G401 (cell line): ENCODE data around the gene PTGR3. TPM values are rescaled to one million over a fixed set of nuclear protein-coding genes. Genes with fewer than 3 reads are reported as not detected.

Experiments used
- DNase-seq: peaks from one replicate; pipeline ENCODE4 v3.0.0-alpha.2; 2015; ENCODE audit warnings: low spot score
- in situ Hi-C: cut with HindIII; loops from 2 replicates; pipeline ENCODE4 v1.10.0; 2016; ENCODE audit warnings: low sequenced_read_pairs, mixed read lengths
- total RNA-seq: library from RNA; depleted of rRNA; stranded (reverse); fragments of >200 nt; shearing (Covaris generic); gene quantifications from 2 replicates; pipeline ENCODE4 v1.2.3, GENCODE V29; 2014; rRNA removed

PTGR3 gene, protein sequence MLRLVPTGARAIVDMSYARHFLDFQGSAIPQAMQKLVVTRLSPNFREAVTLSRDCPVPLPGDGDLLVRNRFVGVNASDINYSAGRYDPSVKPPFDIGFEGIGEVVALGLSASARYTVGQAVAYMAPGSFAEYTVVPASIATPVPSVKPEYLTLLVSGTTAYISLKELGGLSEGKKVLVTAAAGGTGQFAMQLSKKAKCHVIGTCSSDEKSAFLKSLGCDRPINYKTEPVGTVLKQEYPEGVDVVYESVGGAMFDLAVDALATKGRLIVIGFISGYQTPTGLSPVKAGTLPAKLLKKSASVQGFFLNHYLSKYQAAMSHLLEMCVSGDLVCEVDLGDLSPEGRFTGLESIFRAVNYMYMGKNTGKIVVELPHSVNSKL
- 1.2 and 2.0 TPM in 2 replicates for total RNA-seq

DNA sequence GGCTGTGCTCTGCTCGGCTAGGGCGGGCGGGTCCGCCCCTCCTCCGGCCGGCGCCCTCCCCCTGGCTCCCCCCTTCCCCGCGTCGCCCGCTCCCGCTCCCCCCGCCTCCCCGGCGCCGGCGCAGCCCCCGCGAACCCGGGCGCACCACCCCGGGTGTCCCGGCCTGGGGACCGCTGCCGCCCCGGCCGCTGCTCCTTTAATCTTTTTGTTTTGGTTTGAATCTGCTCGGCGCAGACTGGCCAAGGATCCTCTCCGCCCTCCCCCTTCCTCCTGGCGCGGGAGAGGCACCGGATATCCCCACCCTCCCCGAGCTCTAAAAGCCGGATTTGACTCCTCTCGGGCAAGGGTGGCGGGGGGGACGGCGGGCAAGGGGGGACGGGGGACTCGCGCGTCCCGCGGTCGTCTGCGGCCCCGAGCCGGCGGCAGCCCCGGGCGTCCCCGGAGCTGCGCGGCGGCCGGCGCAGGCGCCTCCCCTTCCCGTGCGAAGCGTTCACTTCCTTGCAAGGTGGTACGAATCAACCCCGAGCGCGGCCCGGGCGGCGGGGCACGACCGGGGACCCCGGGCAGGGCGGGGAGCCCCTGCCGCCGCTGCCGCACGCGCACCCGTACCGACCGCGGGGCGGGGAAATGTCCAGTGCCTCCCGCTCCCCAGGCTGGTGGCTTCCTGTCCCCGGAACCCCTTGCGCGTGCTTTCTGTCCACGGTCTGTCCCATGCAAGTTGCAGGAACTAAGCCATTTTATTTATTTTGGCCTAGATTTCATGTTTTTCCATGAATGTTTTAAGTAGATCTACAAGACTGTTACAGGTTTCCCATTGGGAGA, at the start of gene PTGR3:
TSS of gene PTGR3 (minus strand) at position 11 of the 822 bp plus-strand sequence. CDS start 81 bp downstream, outside the sequence.
- in situ Hi-C loops: no loop called here
- DNase-seq: peak; percentile 78

DNA sequence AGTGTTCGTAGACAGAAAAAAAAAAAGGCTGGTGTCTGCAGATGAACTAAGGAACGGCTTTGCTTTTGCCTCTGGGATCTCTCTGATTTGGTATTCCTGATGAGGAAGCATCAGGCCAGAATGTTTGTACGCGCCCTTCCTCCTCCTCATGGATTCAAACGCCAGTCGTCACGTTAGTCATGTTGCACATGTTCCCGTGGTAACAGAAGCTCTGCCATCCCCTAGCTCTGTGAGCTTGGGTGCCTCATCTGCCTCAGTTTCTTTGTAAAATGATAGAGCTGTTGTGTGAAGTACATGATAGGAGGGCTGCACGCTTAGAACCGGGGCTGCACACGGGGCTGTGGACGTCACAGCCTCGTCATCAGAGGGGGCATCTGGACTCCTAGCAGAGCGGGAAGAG, 48.7 kb upstream of the PTGR3 start:
- peak; percentile 26 for DNase-seq
- in situ Hi-C loops: no loop called here

GRCh38 chr18:75256376-75256775, 47.4 kb upstream of the PTGR3 start:
- DNase-seq: no peak
- in situ Hi-C loops: no loop called here

DNA sequence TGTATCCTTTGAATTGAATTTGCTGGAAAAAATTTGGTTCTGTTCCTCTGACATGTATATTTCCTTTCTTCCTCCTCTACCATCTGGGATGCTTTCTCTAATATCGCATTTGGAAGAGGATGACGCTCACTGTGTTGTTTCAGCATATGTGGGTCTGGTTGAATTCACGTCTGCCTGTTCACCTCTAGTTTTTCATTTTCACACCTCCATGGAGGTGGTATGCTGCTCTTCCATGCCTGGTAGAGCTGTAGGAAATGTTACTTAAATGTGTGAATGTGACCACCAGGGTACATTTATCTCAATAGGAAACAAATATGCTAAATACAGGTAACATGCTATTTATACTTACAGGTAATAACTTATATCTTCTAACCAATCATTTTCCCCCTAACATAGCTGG, 46.2 kb upstream of the PTGR3 start:
- DNase-seq: no peak
- in situ Hi-C loops: no loop called here

DNA sequence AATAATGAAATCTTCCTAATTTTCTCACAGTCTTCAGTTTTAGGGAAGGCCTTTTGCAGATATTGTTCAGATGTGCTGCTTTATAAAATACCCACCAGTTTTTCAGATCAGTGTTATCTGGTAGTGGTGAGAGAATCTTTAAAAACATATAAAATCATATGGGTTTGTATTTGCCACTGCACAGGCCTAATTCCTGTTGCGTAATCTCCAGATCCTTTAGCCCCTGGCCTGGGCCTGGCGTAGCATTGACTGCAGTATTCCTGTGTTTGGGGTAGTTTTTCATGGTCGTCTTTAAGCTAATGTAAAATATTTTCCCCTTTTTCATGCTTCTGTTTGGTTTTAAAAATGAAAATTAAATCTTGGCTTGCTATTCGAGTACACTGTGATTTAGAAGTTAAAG, 44.8 kb upstream of the PTGR3 start:
- in situ Hi-C loops: no loop called here
- DNase-seq: no peak

DNA sequence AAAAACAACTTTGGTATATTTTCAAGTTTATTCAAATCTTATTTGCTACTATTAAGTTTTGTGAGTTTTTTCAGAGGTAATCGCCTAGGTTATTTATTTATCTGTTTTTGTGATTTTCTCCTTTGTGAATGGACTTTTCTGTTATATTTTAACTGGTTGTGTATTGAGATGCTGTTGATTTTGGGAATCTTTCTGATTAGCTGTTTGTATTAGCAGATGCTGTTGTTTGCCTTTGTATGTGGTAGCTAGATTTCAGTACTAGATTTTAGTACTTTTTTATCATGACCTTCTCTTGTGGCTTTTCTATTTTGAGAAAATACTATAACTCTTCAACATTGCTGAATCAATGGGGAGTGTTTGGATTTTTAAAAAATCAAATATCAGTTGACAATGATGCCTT, 44.1 kb upstream of the PTGR3 start:
- in situ Hi-C loops: no loop called here
- DNase-seq: no peak

- no peak for DNase-seq
- in situ Hi-C loops: no loop called here
Observed at GRCh38 chr18:75252136-75252535, 43.2 kb upstream of the PTGR3 start.

- in situ Hi-C loops: no loop called here
- no peak for DNase-seq
Observed at GRCh38 chr18:75251466-75251865, 42.5 kb upstream of the PTGR3 start.

- no peak for DNase-seq
- in situ Hi-C loops: no loop called here
Observed at GRCh38 chr18:75250471-75250821, 41.5 kb upstream of the PTGR3 start.

DNA sequence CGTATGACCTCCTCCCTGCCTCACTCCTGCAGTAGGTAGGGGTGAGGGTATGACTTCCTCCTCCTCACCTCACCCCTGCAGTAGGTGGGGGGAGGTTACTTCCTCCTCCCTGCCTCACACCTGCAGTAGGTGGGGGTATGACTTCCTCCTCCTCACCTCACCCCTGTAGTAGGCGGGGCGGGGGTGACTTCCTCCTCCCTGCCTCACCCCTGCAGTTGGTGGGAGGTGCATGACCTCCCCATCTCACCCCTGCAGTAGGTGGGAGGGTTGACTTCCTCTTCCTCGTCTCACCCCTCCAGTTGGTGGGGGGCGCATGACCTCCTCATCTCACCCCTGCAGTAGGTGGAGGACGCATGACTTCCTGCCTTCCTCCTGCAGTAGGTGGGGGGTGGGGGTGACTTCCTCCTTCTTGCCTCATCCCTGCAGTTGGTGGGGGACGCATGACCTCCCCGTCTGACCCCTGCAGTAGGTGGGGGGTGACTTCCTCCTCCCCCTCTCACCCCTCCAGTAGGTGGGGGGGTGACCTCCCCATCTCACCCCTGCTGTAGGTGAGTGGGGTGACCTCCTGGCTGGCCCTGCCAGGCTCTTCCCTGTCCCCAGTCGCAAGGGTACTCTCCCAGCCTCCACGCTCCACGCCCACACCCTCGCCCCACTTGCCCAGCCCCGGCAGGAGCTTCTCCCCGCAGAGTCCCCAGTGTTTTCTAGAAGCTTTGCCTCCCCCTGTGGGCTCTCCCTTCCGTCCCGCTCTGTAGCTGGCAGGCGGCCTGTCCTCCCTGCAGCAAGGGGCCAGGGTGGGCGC, 40.9 kb upstream of the PTGR3 start:
- DNase-seq: no peak
- in situ Hi-C loops: no loop called here

GRCh38 chr18:75249175-75249518, 40.2 kb upstream of the PTGR3 start:
- no peak for DNase-seq
- in situ Hi-C loops: no loop called here

GRCh38 chr18:75248426-75249174, 39.7 kb upstream of the PTGR3 start:
- in situ Hi-C loops: no loop called here
- DNase-seq: peak; percentile 48

DNA sequence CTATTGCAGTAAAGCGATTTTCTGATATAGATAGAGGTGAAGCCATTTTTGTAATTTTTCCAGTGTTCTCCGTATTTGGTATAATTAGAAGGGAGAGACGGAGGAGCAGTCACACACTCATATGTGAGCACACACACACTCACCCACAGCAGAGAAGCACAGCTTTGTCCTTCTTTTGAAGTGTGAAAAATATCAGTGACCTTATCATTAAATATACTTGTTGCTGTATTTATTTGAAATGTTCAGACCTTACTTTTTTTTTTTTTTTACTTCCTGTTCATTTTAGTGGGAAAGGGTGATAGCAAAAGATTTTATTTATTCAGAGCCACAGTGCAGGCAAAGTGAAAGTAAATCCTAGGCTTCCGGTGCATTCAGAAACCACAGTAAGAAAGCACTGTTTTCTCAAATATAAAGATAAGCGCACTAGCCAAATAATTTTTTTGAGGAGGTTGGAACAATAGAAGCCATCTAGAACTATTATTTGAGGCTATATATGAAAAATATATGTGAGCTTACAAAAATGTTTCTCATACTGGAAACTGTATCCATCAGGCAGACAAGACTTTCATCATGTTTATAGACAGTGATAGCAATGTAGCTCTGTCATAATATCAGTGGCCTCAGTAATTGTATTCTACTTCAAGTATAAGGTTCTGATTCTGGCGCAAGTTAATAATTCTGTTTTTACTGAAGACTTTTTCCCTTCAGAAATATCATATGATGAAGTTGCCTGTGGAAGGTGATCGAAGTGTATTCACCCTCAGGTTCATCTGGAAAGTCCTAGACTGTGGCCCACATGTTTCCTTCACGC, 38.9 kb upstream of the PTGR3 start:
- DNase-seq: peak; percentile 59
- in situ Hi-C loops: no loop called here

DNA sequence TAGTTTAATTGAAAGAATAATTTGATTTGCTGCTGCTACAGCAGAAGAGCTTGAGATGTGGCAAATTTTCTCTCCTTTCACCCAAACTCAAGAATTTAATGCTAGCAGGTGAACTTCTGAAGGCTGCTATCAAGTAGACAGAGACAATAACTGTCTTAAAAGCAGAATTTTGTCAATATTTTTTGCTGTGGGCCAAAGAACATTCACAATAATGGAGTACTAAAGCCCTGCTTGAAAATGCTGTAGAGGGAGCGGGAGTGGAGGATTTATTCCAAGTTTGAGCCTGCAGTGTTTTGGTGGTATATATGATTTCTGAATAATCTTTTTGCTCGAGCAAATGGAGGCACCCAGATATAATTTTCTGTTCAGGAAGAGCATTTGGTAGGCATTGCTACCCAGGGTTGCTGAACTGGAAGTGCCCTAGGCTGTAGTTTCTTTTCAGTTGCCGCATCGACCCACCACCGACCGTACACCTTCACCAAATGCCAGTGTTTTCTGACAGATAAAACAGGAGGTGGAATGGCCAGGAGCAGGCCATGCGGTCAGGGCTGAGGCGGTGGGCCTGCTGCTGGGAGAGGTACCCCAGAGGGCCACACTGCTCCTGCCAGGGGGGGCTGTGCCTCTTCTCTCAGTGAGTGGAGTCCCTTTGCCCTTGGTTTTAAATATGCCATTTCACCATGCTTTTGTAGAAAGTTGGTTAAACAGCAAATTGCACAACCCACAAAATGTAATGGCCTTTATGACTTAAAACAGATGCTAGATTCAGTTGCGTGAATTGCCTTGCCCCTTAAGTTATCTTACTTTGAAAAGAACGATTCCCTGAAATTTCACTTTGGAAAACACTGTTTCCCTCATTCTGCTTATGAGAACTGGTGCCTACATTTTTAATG, 38.0 kb upstream of the PTGR3 start:
- no peak for DNase-seq
- in situ Hi-C loops: no loop called here

- in situ Hi-C loops: no loop called here
- peak; percentile 90 for DNase-seq
Observed at GRCh38 chr18:75244351-75245313, 35.7 kb upstream of the PTGR3 start.

DNA sequence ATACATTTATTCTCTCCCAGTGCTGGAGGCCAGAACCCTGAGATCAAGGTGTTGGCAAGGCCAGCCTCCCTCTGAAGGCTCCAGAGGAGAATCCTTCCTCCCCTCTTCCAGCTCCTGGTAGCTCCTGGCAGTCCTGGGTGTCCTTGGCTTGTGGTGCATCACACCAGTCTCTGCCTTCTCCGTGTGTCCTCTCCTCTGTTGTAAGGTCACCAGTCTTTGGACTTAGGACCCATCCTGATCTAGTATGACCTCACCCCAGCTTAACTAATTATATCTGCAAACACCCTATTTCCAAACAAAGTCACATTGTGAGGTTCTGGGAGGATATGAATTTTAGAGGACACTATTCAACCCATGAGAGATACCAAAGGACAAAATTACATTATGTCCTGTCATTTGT, 32.8 kb upstream of the PTGR3 start:
- DNase-seq: no peak
- in situ Hi-C loops: no loop called here
